ENCODE data around the gene FIP1L1.
"Not testable (repeated sequence)": the region's sequence is repeated elsewhere in the genome, so short reads cannot be mapped to it uniquely, and the experiment has no call there.

The FIP1L1 gene, protein sequence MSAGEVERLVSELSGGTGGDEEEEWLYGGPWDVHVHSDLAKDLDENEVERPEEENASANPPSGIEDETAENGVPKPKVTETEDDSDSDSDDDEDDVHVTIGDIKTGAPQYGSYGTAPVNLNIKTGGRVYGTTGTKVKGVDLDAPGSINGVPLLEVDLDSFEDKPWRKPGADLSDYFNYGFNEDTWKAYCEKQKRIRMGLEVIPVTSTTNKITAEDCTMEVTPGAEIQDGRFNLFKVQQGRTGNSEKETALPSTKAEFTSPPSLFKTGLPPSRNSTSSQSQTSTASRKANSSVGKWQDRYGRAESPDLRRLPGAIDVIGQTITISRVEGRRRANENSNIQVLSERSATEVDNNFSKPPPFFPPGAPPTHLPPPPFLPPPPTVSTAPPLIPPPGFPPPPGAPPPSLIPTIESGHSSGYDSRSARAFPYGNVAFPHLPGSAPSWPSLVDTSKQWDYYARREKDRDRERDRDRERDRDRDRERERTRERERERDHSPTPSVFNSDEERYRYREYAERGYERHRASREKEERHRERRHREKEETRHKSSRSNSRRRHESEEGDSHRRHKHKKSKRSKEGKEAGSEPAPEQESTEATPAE

DNA sequence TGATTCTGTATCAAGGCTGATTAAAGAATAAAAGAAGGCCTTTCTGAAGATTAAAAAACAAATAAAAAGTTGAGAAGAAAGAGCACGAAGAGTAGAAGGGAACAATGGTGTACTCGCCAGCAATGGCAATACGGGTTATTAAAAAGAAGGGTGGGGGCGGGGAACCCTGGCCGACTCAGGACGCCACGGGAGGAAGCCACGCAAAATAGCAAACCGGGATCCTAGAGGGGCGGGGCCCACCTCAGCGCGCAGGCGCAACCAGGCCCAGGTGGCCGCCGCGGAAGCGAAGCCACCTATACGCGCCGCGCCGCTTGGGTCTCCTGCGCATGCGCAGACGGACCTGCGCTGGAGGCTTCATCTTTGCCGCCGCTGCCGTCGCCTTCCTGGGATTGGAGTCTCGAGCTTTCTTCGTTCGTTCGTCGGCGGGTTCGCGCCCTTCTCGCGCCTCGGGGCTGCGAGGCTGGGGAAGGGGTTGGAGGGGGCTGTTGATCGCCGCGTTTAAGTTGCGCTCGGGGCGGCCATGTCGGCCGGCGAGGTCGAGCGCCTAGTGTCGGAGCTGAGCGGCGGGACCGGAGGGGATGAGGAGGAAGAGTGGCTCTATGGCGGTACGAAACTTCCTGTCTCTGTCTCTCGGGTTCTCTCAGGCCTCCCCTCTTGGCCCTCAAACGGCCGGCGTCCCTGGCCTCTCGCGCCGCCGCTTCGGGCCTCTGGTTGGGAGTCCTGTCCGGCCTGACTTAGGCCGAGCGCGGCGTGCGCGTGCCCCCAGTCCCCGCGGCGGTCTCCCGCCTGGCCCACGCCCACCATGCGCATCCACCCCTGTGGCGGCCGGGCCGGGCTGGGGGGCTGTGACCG, at the start of gene FIP1L1:
FIP1L1 (plus strand) TSS at position 323 of the 852 bp plus-strand sequence; CDS start at position 521, 198 bp downstream.
- FAIRE-seq = no peak

DNA sequence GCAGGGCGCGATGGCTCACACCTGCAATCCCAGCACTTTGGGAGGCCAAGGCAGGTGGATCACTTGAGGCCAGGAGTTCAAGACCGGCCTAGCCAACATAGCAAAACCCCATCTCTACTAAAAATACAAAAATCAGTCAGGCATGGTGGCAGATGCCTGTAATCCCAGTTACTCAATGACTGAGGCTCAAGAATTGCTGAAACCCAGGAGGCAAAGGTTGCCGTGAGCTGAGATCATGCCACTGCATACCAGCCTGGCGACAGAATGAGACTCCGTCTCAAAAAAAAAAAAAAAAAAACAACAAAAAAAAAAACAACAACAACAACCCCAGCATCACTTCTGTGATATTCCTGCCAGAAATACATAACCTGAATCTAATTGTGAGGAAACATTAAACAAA, 42.5 kb upstream of the FIP1L1 start:
- FAIRE-seq = not testable (repeated sequence)

DNA sequence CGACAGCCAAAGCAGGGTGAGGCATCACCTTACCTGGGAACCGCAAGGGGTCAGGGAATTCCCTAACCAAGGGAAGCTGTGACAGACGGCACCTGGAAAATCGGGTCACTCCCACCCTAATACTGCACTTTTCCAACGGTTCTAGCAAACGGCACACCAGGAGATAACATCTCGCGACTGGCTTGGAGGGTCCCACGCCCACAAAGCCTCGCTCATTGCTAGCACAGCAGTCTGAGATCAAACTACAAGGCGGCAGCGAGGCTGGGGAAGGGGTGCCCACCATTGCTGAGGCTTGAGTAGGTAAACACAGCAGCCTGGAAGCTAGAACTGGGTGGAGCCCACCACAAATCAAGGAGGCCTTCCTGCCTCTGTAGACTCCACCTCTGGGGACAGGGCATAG, 37.3 kb upstream of the FIP1L1 start:
- not testable (repeated sequence) for FAIRE-seq

DNA sequence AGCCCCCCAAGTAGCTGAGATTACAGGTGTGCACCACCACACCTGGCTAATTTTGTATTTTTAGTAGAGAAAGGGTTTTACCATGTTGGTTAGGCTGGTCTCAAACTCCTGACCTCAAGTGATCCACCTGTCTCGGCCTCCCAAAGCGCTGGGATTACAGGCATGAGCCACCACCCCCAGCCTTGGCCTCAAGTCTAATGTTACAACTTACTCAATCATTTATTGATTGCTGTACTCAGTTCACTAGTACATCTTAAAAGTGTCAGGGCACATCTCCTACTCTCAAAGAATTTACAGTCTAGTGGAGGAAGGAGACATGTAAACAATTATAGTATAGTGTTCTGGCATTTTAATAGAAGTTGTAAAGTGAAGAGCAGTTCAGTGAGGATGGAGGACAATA, 31.0 kb upstream of the FIP1L1 start:
- not testable (repeated sequence) for FAIRE-seq

DNA sequence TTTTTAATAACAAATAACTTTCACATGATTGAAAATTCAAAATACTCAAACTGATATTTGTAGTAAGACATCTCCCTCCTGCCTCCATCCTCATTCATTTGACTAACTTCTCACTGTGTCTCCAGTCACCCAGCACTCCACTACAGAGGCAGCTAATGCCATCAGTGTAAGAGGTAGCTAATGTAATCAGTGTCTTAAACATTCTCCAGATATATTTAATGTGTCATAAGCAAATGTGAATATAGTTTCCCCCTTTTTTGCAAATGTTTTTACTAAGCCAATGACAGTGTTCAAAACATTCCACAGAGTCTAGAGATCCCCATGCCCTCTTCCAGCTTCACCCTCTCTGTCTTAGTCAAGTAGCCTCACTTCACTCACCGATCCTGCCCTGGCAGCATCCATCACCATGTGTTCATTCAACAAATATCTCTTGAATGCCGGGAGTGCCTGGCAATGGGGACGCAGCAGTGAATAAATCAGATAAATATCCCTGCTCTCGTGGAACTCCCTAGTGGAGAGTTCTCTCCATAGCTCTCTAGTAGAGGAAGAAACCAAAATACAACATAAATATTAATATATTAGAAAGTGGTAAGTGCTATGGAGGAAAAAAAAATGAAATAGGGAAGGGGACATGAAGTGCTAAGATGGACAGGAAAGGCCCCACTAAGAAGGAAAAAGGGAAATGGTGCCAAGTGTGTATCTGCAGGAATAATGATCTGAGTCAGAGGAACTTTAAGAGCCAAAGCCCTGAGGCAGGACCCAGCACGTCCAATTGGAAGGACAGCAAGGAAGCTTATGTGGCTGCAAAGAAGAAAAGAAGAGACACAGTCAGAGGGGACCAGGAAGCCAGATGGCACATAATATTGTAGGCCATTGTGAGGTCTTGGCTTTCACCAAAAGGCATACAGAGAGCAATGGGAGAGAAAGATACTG, 30.3 kb upstream of the FIP1L1 start:
- FAIRE-seq = no peak

DNA sequence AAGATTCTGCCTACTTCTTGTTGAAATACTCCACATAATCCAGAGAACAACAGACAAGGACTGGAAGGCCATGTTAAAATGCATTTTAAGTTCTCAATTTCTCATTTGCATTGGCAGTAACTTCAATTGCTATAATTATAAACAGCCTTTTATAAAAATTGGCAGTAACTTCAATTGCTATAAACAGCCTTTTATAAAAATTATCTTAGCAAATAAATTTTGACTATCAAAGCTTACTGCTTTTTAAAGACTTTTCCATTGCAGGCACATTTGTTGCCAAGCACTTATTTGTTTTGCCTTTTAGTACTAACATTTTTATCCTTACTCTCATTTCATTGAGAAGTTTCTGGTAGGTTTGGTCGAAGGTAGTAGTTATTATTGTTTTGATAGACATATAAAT, 29.4 kb upstream of the FIP1L1 start:
- FAIRE-seq = no peak

DNA sequence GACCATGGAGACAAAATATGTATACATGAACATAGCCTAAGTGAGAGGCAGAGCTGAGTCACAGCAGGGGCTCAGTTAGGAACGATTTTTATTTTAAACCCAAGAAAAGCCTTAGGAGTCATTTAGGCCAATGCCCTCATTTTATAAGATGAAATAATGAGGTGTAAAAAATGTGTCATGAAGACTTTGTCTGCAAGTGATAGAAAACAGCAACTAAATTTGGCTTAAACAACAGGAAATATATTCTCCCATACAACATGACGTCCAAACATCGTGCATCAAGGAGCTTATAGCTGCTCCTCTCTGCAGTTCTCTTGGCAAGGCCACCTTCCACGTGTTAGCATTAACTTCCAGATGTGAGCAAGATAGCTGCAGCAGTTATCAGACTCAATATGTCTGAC, 28.4 kb upstream of the FIP1L1 start:
- no peak for FAIRE-seq

DNA sequence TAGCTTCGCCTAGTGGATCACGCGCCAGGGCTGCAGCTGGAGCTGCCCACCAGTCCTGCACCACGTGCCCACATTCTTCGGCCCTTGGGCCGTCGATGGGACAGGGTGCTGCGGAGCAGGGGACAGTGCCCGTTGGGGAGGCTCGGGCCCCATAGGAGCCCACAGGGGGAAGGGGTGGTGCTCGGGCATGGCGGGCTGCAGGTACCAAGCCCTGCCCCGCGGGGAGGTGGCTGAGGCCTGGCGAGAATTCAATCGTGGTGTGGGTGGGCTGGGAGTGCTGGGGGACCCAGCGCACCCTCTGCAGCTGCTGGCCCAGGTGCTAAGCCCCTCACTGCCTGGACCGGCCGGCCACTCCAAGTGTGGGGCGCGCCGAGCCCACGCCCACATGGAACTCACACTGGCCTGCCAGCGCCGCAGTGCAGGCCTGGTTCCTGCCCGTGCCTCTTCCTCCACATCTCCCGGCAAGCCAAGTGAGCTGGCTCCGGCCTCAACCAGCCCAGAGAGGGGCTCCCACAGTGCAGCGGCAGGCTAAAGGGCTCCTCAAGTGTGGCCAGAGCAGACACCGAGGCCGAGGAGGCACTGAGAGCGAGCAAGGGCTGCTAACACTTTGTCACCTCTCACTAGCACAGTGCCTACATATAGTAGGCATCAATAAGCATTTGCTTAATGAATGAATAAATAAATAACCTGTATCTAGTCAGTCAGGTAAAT, 23.3 kb upstream of the FIP1L1 start:
- FAIRE-seq = no peak

DNA sequence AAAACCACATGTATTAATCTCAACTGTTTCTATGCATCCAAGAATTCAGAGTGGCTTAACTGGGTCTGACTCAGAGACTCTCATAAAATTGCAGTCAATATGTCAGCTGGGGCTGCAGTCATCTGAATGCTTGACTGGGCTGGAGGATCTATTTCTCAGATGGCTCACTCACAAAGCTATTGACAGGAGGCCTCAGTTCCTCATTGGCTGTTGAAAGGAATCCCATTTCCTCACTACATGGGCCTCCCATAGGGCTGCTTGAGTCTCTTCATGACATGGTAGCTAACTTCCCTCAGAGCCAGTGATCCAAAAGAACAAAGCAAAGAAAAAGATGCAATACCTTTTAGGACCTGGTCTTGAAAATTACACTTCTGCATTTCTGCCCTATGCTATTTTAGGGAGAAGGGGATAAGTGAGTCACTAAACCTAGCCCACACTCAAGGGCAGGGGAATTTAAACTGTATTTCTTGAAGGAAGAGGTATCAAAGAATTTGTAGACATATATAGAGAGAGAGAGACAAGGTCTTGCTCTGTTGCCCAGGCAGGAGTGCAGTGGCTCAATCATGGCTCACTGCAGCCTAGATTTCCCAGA, 21.4 kb upstream of the FIP1L1 start:
- no peak for FAIRE-seq

DNA sequence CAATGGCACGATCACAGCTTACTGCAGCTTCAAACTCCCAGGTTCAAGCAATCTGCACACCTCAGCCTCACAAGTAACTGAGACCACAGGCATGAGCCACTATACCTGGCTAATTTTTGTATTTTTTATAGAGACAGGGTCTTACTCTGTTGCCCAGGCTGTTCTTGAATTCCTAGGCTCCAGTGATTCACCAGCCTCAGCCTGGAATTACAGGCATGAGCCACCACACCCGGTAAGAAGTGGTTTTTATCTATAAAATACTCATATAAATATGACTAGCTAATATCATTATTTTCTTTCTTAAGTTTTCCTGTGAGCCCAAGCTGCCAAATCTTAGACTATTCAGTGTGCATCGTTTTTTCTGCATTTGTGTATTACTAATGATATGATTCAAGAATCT, 16.0 kb upstream of the FIP1L1 start:
- no peak for FAIRE-seq

DNA sequence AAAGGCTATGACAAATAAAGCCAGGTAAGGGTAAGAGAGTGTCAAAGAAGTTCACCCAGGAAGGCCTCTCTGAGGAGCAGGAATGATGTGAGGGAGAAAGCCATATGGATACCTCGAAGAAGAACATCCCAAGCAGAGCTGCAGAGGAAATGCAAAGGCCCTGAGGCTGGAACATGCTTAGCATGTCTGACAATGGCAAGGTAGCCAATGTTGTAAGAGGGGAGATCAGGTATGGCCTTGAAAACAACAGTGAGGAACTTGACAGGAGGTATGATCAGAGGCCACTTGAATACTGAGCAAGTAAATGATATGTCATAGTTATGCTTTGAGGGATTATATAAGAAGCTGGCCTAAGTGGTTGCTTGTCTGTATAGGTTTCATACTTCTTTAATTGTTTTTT, 15.3 kb upstream of the FIP1L1 start:
- no peak for FAIRE-seq

DNA sequence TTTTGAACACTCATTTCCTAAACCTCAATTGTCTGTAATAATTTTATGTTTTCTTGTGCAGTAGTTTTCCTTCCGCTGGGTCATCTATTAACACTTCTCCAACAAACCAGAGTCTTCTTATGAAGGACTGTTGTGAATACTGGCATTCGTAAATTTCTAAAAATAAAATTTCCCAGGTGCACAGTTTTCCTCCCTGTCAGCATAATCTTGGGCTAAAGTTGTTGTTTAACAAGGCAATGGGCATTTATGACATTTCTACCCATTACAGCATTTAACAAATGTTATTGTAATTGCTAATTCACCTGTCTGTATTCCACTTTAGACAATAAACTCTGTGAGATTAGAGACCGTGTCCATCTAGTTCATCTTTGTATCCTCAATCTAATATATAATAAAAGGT, 12.8 kb upstream of the FIP1L1 start:
- FAIRE-seq = no peak

DNA sequence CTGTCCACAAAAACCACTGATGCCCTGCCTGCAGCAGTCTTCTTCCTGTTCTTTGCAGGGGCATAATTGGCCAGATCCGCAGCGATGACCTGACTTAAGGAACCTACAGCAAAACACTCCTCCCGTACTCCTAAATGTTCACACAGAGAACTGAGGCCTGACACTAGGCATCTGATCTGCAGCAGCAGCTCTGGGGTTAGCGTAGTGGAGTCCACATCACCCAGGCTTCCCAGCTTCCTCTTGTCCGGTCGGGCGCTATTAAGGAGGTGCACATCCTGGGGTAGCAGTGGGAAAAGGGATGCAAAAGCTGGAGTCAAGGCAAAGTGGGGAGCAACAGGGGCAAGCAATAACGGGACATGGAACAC, 12.3 kb upstream of the FIP1L1 start:
- no peak for FAIRE-seq

DNA sequence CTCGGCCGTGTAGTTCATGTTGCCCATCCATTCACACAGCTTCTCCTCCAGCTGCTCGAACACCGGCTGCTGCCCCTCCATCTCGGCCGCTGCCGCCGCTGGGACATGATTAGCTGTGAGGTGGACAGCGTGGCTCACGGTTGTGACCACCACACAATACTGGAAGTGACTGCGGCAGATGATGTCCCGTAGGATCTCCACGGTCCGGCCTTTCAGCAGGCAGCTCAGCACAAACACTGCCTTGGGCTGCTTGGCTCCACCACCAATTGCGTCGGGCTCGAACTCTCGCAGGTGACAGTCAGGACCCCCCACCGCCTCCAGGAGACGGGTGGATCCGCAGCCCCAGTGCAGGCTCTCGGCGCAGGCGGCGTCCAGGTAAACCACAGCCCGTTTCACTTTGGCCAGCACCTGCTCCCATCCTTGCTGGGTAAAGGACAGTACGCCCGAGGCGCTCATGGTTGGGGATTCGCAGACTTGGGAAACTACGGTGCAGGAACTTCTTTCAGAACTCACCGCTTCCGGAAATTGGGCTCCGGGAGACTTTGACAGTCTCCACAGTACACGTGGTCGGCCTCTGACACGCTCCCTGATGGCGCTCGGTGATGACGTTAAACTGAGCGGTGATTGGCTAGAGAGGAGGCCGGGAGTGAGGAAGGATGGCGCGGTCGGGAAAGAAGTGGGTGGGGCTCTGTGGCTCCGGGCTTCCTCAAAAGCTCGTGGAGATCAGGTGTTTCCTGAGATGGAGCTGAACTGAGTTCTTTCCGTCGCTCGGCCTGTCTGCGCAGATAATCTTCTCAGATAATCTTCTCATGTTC, 11.7 kb upstream of the FIP1L1 start, which contains the start of gene SCFD2:
SCFD2 (minus strand) TSS at position 576 of the 815 bp plus-strand sequence.
- FAIRE-seq = no peak

DNA sequence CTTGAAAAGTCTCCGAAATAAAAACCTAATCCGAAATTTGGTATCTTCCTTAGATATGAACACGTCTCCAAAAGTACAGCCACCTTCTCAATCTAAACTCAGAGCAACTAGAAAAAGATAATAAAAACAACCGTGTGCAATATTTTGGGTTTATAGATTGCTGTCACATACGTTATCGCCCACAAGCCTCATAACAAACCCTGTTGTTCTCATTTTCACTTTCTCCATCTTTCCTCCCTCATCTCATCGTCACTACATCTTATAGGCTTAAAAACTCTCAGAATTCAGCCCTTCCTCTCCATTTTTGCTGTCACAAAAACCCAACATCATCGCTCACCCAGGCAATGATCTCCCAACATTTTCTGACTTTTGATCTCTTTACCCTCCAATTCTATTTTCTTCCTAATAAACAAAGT, 11.1 kb upstream of the FIP1L1 start:
- FAIRE-seq = no peak

DNA sequence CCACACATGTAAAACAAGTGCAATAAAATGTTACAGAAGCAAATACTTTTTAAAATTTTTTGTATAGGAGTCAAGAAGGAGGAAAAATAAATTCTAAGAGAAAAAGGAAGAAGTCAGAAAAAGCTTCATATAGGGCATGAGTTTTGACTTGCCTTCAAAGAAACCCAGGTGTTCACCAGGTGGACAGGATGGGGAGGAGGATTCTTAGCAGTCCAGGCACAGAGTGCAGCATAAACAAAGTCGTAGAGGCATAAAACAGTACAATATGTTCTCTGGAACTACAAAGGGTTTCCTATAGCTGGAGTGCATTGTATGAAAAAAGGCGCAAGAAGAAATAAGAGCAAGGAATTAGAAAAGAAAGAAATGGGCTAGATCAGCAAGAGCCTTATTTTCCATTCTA, 9.7 kb upstream of the FIP1L1 start:
- FAIRE-seq = no peak

DNA sequence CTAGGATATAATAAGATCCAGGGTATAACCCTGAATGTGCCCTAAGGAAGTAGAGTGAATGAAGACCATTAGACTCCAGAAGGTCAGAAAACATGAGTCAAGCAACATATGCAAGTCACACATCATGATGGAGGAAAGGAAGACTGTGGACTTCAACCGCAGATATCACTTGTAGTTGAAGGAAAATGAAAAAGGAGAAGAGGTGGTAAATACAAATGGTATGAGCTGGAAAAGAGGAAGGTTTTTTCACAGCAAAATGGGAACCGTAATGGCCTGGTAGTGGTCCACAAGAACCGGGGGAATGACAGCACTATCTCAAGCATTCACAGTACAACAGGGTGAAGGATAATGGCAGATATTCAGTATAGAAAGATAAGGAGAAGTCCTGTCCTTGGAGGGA, 6.4 kb upstream of the FIP1L1 start:
- no peak for FAIRE-seq

DNA sequence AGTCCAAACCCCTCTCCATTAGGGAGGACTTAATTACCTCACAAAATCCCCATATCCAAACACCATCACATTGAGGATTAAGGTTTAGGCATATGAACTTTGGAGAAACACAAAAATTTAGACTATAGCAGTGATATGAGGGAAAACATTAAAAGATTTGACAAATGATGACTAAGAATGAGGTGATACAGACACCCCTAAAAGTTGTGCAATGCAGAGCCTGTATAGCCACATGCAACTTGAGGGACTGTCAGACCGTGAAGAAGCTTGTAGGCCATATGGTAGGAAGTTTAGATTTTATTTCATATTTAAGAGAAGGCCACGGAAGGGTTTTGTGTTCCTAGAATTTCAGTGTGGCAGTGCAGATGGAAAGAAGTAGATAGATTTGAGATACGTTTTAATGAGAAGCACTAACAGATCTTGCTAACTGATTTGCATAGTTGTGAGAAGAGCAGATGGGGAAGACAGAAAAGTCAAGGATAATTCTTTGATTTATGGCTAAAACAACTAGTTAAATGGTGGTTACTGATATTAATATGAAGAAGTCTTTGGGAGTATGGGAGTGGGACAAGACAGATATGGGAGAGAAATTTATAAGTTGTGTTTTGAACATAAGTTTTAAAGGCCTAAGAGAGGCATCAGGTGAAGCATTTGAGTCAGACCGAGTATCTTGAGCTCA, 5.5 kb upstream of the FIP1L1 start:
- no peak for FAIRE-seq

DNA sequence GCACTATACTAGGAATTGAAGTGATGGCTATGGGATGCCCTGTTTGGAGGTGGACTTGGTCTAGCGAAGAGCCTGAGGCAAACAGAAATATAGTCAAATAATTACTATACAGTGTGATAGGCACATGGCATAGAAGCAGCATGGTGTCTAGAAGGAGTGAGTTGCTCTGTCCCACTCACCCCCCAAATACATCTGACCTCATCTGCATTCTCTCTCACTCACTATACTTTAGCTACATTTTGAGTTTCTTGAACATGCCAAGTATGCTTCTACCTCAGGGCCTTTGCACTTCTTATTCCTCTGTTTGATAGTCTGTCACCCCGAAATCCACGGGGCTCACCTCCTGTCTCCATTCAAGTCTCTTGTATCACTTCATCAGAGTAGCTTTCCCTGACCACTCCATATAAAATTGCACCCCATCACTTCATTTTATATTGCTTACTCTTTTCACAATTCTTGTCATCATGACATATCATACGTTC, 2.6 kb upstream of the FIP1L1 start:
- FAIRE-seq = no peak

DNA sequence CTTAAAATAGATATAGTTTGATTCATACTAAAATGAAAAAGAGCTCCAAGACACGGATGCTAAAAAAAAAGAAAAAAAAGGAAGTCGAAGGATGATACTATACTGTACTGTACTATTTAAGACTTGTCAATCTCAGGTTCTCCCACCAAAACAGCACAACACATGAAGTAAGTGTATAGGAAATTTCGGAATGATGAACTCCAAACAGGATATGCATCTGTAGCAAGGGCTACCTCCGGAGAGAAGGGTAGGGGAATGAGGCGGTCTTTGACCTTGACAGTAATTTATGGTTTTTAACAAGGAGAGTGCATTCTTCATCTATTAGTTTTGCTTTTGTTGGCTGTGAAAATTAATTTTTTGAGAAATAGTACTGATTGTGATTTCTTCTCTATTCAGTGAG, 541 bp upstream of the FIP1L1 start:
- no peak for FAIRE-seq
